CD4-positive, alpha-beta T cell (primary cell): ENCODE results near the gene ZNF710. TPM values are rescaled to one million over a fixed set of nuclear protein-coding genes. Genes with fewer than 3 reads are reported as not detected.

ENCODE experiments used
- ATAC-seq: fragments of 200-7000 bp; cut with Tn5 transposase; one replicate; pipeline ENCODE4 v1.10.0; 2022; ENCODE audit warnings: mild to moderate bottlenecking; ENCODE audit not compliant: poor library complexity
- CTCF ChIA-PET: fragments of 350-600 bp; sonication (Branson Sonifier 250); formaldehyde crosslinking; loops from one replicate; lab custom pipeline; 2021; ENCODE audit warnings: antibody characterized with exemption, inconsistent platforms; lab: Charles Lee
- POLR2A ChIA-PET: fragments of 350-600 bp; sonication (Branson Sonifier 250); formaldehyde crosslinking; loops from one replicate; lab custom pipeline; 2021; ENCODE audit warnings: antibody characterized with exemption, inconsistent platforms; lab: Charles Lee
- DNase-seq, 14 experiments: peaks; one replicate each; pipeline ENCODE4 v3.0.0-alpha.2; 2013 to 2020; ENCODE audit warnings: mixed read lengths in 2 of 14
- H3K27ac ChIP-seq, 2 donors: one replicate each; pipeline versions ENCODE4 v1.5.1 to v1.7.0; 2013; ENCODE audit warnings: low read length in 2 of 2, low read depth in 1 of 2, mild to moderate bottlenecking in 1 of 2
- H3K27me3 ChIP-seq, 2 experiments: 1 replicate in 1 of 2; 2 replicates in 1 of 2; pipeline versions ENCODE4 v1.6.1 to v1.7.0; 2013; ENCODE audit warnings: low read length in 2 of 2, control low read depth in 1 of 2, mild to moderate bottlenecking in 1 of 2, moderate library complexity in 1 of 2; ENCODE audit not compliant: insufficient read depth in 2 of 2, control insufficient read depth in 1 of 2
- H3K36me3 ChIP-seq: one replicate; pipeline ENCODE4 v1.6.1; 2013; ENCODE audit warnings: low read length, control low read depth; ENCODE audit not compliant: insufficient read depth
- H3K4me1 ChIP-seq: one replicate; pipeline ENCODE4 v1.6.1; 2013; ENCODE audit warnings: low read length, control low read depth; ENCODE audit not compliant: insufficient read depth
- H3K4me3 ChIP-seq: one replicate; pipeline ENCODE4 v1.5.1; 2013; ENCODE audit warnings: mild to moderate bottlenecking, low read length, moderate library complexity
- H3K9me3 ChIP-seq, 2 experiments: 1 replicate in 1 of 2; 2 replicates in 1 of 2; pipeline versions ENCODE4 v1.6.1 to v1.7.0; 2013; ENCODE audit warnings: low read length in 2 of 2, mild to moderate bottlenecking in 2 of 2, control low read depth in 1 of 2, moderate library complexity in 1 of 2; ENCODE audit not compliant: control insufficient read depth in 1 of 2, insufficient read depth in 1 of 2
- H3K27ac Mint-ChIP-seq: one replicate; pipeline ENCODE4 v1.8.0; 2020; ENCODE audit warnings: mixed read lengths
- H3K27me3 Mint-ChIP-seq: one replicate; pipeline ENCODE4 v1.8.0; 2021; ENCODE audit warnings: mixed read lengths
- H3K36me3 Mint-ChIP-seq: one replicate; pipeline ENCODE4 v1.8.0; 2021; ENCODE audit warnings: low read depth, mixed read lengths
- H3K4me1 Mint-ChIP-seq: one replicate; pipeline ENCODE4 v1.8.0; 2021; ENCODE audit warnings: low read depth, mixed read lengths
- H3K4me3 Mint-ChIP-seq: one replicate; pipeline ENCODE4 v1.8.0; 2020; ENCODE audit warnings: mild to moderate bottlenecking, mixed read lengths
- H3K9me3 Mint-ChIP-seq: one replicate; pipeline ENCODE4 v1.8.0; 2020; ENCODE audit warnings: mixed read lengths
- intact Hi-C, 2 experiments: fragments of 100-400 bp; cut with DNase I in 1 of 2; cut with micrococcal nuclease in 1 of 2; formaldehyde crosslinking; loops; one replicate each; pipeline versions ENCODE4 v1.15.1 to v1.9.0; 2023 to 2025; cut with DNase I, micrococcal nuclease
- total RNA-seq, 174 experiments: library from RNA in 2 of 174; stranded (reverse) in 2 of 174; gene quantifications; one replicate each; pipeline ENCODE4 v1.2.3 and lab custom pipeline; 2021 to 2026
- TF ChIP-seq, protein P1 (sequence below): fragments of 200-600 bp; IDR thresholded peaks from one replicate; pipeline ENCODE4 v1.8.0; 2022; ENCODE audit warnings: antibody characterized with exemption, mild to moderate bottlenecking

The ZNF710 gene
- total RNA-seq, 2 experiments from 2014 or later, result 6.5 to 7.7 TPM

DNA sequence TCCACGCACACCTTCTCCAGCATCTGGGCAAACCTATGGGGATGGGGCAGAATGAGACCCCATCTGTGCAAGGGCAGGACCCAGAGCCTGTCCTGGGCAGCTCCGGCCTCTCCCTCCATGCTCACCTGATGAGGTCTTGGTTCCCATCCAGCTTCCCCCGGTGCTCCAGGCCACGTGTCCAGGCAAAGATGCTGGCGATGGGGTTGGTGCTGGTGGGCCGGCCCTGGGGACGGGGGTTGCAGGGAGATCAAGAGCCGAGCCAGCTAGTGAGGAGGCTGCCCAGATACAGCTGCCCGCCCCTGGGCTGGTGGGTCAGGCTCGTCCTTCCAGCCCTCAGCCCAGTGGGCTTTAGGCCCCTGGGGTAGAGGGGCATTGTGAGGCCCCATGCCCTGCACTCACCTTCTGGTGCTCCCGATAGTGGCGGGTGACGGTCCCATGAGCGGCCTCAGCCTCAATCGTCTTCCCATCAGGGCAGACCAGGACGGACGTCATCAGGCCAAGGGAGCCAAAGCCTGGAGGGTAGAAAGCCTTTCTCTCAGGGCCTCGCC, 83.8 kb downstream of the ZNF710 start:
- no peaks in the 10 kb centered on the region for H3K9me3 ChIP-seq
- DNase-seq, result no peak
- no peak for ATAC-seq
- H3K36me3 Mint-ChIP-seq, result peaks cover 79% of the 10 kb centered on the region
- peaks cover 9% of the 10 kb centered on the region for H3K4me1 Mint-ChIP-seq
- intact Hi-C loops, result loop anchor here in 1 of 2 experiments (5.0 kb wide), 2 partner anchors 188 to 323 kb away; no protein-coding TSS in a partner anchor
- no peak overlapping the region for H3K4me3 Mint-ChIP-seq
- CTCF ChIA-PET, result interaction anchor here (2.1 kb wide), 1 partner anchor 9 kb away, joined by 4 read pairs; no protein-coding TSS in a partner anchor
- H3K27ac Mint-ChIP-seq, result no peak overlapping the region
- TF ChIP-seq, protein P1, sequence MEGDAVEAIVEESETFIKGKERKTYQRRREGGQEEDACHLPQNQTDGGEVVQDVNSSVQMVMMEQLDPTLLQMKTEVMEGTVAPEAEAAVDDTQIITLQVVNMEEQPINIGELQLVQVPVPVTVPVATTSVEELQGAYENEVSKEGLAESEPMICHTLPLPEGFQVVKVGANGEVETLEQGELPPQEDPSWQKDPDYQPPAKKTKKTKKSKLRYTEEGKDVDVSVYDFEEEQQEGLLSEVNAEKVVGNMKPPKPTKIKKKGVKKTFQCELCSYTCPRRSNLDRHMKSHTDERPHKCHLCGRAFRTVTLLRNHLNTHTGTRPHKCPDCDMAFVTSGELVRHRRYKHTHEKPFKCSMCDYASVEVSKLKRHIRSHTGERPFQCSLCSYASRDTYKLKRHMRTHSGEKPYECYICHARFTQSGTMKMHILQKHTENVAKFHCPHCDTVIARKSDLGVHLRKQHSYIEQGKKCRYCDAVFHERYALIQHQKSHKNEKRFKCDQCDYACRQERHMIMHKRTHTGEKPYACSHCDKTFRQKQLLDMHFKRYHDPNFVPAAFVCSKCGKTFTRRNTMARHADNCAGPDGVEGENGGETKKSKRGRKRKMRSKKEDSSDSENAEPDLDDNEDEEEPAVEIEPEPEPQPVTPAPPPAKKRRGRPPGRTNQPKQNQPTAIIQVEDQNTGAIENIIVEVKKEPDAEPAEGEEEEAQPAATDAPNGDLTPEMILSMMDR, result no peak
- no peaks in the 10 kb centered on the region for H3K27me3 ChIP-seq
- H3K4me1 ChIP-seq, result peaks cover 6% of the 10 kb centered on the region
- H3K36me3 ChIP-seq, result peaks cover 82% of the 10 kb centered on the region
- H3K9me3 Mint-ChIP-seq, result no peaks in the 10 kb centered on the region
- no peak overlapping the region for H3K27ac ChIP-seq
- H3K27me3 Mint-ChIP-seq, result no peaks in the 10 kb centered on the region
- no peak overlapping the region for H3K4me3 ChIP-seq
- POLR2A ChIA-PET, result interaction anchor here (0.9 to 1.0 kb wide), 2 partner anchors 15 to 17 kb away, joined by 3 read pairs; partner anchors contain the start of gene IDH2

DNA sequence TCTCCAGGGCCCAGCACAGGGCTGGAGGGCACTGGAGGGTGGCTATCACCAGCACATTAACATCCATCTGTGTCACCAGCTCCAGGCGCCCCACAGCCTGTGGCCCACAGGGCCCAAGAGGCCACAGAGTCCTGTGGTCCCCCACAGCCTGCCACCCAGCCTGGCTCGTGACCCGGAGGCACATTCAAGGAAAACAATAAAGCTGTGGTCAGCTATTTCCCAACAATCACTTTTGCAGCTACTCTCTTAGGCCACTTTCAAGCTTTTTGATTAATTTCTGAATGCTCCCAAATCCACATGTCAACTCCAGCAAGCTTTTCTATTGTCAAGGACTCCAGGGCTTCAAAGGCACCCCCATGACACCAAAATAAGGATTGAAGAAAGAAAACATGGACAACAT, 84.4 kb downstream of the ZNF710 start:
- ChIA-PET POLR2A (interaction anchor here (1.0 to 1.2 kb wide), 2 partner anchors 16 to 17 kb away, joined by 3 read pairs; partner anchors contain the start of gene IDH2), CTCF (interaction anchor here (0.6 to 2.1 kb wide), 3 partner anchors 10 to 707 kb away, joined by 3 to 6 read pairs (median 4); no protein-coding TSS in a partner anchor)
- no peak for ATAC-seq
- H3K4me3 ChIP-seq, result no peak overlapping the region
- no peak for DNase-seq
- peaks cover 6% of the 10 kb centered on the region for H3K4me1 ChIP-seq
- H3K27ac Mint-ChIP-seq, result no peak overlapping the region
- intact Hi-C loops, result loop anchor here in 1 of 2 experiments (5.0 kb wide), 2 partner anchors 188 to 323 kb away; no protein-coding TSS in a partner anchor
- H3K36me3 Mint-ChIP-seq, result peaks cover 76% of the 10 kb centered on the region
- H3K27me3 ChIP-seq, result no peaks in the 10 kb centered on the region
- H3K9me3 Mint-ChIP-seq, result no peaks in the 10 kb centered on the region
- H3K27me3 Mint-ChIP-seq, result no peaks in the 10 kb centered on the region
- no peak overlapping the region for H3K27ac ChIP-seq
- H3K4me1 Mint-ChIP-seq, result peaks cover 9% of the 10 kb centered on the region
- H3K36me3 ChIP-seq, result peaks cover 84% of the 10 kb centered on the region
- H3K9me3 ChIP-seq, result no peaks in the 10 kb centered on the region
- TF ChIP-seq, protein P1, result no peak
- H3K4me3 Mint-ChIP-seq, result no peak overlapping the region

DNA sequence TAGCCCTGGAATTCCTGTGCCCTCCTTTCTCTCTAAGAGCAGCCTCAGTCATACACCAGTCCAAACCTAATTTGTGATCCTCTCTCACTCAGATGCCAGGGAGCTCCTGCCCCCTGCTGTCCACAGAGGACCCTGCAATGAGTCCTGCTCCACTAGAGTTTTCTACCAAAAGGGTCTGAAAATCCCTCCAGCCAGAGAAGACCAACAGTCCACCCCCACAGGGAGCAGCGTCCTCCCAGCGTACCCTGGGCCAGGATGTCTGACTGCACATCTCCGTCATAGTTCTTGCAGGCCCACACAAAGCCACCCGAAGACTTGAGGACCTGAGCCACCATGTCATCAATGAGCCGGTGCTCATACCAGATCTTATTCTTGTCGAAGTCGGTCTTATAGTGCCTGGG, 85.7 kb downstream of the ZNF710 start:
- H3K27ac Mint-ChIP-seq, result peak overlapping the region; percentile 59
- ChIA-PET POLR2A (interaction anchor here (0.6 to 1.0 kb wide), 3 partner anchors 9 to 347 kb away, joined by 3 read pairs; no protein-coding TSS in a partner anchor), CTCF (interaction anchor here (0.6 to 1.7 kb wide), 9 partner anchors 12 to 212 kb away, joined by 3 to 6 read pairs (median 4); no protein-coding TSS in a partner anchor)
- peak; percentile 85 for ATAC-seq
- Histone ChIP-seq H3K27me3 (no peaks in the 10 kb centered on the region), H3K4me3 (no peak overlapping the region), H3K4me1 (peaks cover 11% of the 10 kb centered on the region), H3K36me3 (peaks cover 89% of the 10 kb centered on the region), H3K9me3 (no peaks in the 10 kb centered on the region), H3K27ac (no peak overlapping the region)
- peak in 13 of 14 experiments; percentile 23 to 71 (median 47) for DNase-seq
- H3K27me3 Mint-ChIP-seq, result no peaks in the 10 kb centered on the region
- H3K4me1 Mint-ChIP-seq, result peaks cover 9% of the 10 kb centered on the region
- no peaks in the 10 kb centered on the region for H3K9me3 Mint-ChIP-seq
- TF ChIP-seq, protein P1, result peak; percentile 66
- H3K36me3 Mint-ChIP-seq, result peaks cover 75% of the 10 kb centered on the region
- intact Hi-C loops, result loop anchor here (1.0 to 5.0 kb wide), 5 partner anchors 189 to 347 kb away; no protein-coding TSS in a partner anchor
- H3K4me3 Mint-ChIP-seq, result no peak overlapping the region
